OCI-LY7 (cell line): ENCODE results near the gene KIAA0040. TPM values are rescaled to one million over a fixed set of nuclear protein-coding genes. Genes with fewer than 3 reads are reported as not detected.

ENCODE experiments used
- BruUV-seq: library from RNA; stranded (reverse); fragments of 400-500 nt; replicated peaks from 2 replicates; lab custom pipeline; 2021; lab: Mats Ljungman, UMichigan
- CTCF ChIA-PET: fragments of 300-600 bp; sonication (Branson Sonifier 250); formaldehyde crosslinking; loops from one replicate; lab custom pipeline; 2022; ENCODE audit warnings: antibody characterized with exemption; ENCODE audit not compliant: unreplicated experiment; lab: Charles Lee
- POLR2A ChIA-PET: fragments of 300-600 bp; sonication (Branson Sonifier 250); formaldehyde crosslinking; loops from one replicate; lab custom pipeline; 2022; ENCODE audit warnings: antibody characterized with exemption; lab: Charles Lee
- DNase-seq: peaks from one replicate; pipeline ENCODE4 v3.0.0-alpha.2; 2015; ENCODE audit warnings: low spot score
- H2AFZ ChIP-seq: fragments of 200-600 bp; sonication (generic), shearing (Covaris generic); 2 replicates; pipeline ENCODE4 v1.6.1; 2014; ENCODE audit warnings: mild to moderate bottlenecking, antibody characterized with exemption, low read length, moderate library complexity
- H3K27ac ChIP-seq: fragments of 200-600 bp; sonication (generic); 2 replicates; pipeline ENCODE4 v1.5.1; 2014; ENCODE audit warnings: mixed run types, low read depth, mild to moderate bottlenecking, moderate library complexity, low read length, inconsistent platforms; ENCODE audit not compliant: poor library complexity, severe bottlenecking
- H3K36me3 ChIP-seq: fragments of 200-600 bp; sonication (generic); 2 replicates; pipeline ENCODE4 v1.6.1; 2014; ENCODE audit warnings: mild to moderate bottlenecking, antibody characterized with exemption, low read length, moderate library complexity, mixed read lengths; ENCODE audit not compliant: insufficient read depth
- H3K4me1 ChIP-seq: fragments of 200-600 bp; sonication (generic); 2 replicates; pipeline ENCODE4 v1.5.1; 2014; ENCODE audit warnings: mild to moderate bottlenecking, low read length; ENCODE audit not compliant: insufficient read depth, poor library complexity, severe bottlenecking
- H3K4me2 ChIP-seq: fragments of 200-600 bp; sonication (generic); 2 replicates; pipeline ENCODE4 v1.6.1; 2014; ENCODE audit warnings: mild to moderate bottlenecking, low read length
- H3K4me3 ChIP-seq: fragments of 200-600 bp; sonication (generic); 2 replicates; pipeline ENCODE4 v1.5.1; 2014; ENCODE audit warnings: mild to moderate bottlenecking, low read depth, low read length; ENCODE audit not compliant: poor library complexity, severe bottlenecking
- H3K79me2 ChIP-seq: fragments of 200-600 bp; sonication (generic); 2 replicates; pipeline ENCODE4 v1.6.1; 2016; ENCODE audit warnings: low read depth, mild to moderate bottlenecking, low read length, moderate library complexity, mixed read lengths; ENCODE audit not compliant: insufficient read depth
- H3K9me2 ChIP-seq: fragments of 200-600 bp; sonication (generic); 2 replicates; pipeline ENCODE4 v1.6.1; 2016; ENCODE audit warnings: mild to moderate bottlenecking, low read length, mixed read lengths; ENCODE audit not compliant: insufficient read depth
- H3K9me3 ChIP-seq: fragments of 200-600 bp; sonication (generic); 2 replicates; pipeline ENCODE4 v1.6.1; 2014; ENCODE audit warnings: mild to moderate bottlenecking, mixed run types, low read length, mixed read lengths
- H4K20me1 ChIP-seq: fragments of 200-600 bp; sonication (generic); 2 replicates; pipeline ENCODE4 v1.6.1; 2014; ENCODE audit warnings: mild to moderate bottlenecking, antibody characterized with exemption, low read length, moderate library complexity, mixed read lengths; ENCODE audit not compliant: insufficient read depth
- EZH2phosphoT487 ChIP-seq: fragments of 200-600 bp; sonication (generic); IDR thresholded peaks from 2 replicates; pipeline ENCODE4 v1.6.1; 2018; ENCODE audit warnings: low read depth, borderline replicate concordance, mild to moderate bottlenecking, mixed run types, antibody characterized with exemption, low read length, moderate library complexity, mixed read lengths
- intact Hi-C: fragments of 100-400 bp; cut with micrococcal nuclease; formaldehyde crosslinking; loops from one replicate; pipeline ENCODE4 v1.10.0; 2022; ENCODE audit not compliant: unreplicated experiment
- total RNA-seq, 2 experiments: library from RNA; depleted of rRNA in 1 of 2; stranded (reverse); fragments of >200 nt in 1 of 2; shearing (Covaris generic) in 1 of 2; gene quantifications; 2 replicates each; pipeline ENCODE4 v1.2.3, GENCODE V29; 2014 to 2022
- TF ChIP-seq, protein P1 (sequence below): fragments of 200-600 bp; sonication (generic); conservative IDR thresholded peaks from 2 replicates; pipeline ENCODE4 v1.5.1; 2014; ENCODE audit warnings: mild to moderate bottlenecking, antibody characterized with exemption, low read length, moderate library complexity, mixed read lengths

Gene KIAA0040
- total RNA-seq, 2 experiments from 2014 or later: 50.2 to 54.7 TPM

GRCh38 chr1:175186433-175187160, 6.0 kb downstream of the KIAA0040 start:
- H3K36me3 ChIP-seq: peaks cover 97% of the 10 kb centered on the region
- H3K4me3 ChIP-seq: peak overlapping the region; percentile 79

GRCh38 chr1:175185903-175186302, 6.7 kb downstream of the KIAA0040 start:
- no peak for TF ChIP-seq EZH2phosphoT487
- TF ChIP-seq, protein P1, sequence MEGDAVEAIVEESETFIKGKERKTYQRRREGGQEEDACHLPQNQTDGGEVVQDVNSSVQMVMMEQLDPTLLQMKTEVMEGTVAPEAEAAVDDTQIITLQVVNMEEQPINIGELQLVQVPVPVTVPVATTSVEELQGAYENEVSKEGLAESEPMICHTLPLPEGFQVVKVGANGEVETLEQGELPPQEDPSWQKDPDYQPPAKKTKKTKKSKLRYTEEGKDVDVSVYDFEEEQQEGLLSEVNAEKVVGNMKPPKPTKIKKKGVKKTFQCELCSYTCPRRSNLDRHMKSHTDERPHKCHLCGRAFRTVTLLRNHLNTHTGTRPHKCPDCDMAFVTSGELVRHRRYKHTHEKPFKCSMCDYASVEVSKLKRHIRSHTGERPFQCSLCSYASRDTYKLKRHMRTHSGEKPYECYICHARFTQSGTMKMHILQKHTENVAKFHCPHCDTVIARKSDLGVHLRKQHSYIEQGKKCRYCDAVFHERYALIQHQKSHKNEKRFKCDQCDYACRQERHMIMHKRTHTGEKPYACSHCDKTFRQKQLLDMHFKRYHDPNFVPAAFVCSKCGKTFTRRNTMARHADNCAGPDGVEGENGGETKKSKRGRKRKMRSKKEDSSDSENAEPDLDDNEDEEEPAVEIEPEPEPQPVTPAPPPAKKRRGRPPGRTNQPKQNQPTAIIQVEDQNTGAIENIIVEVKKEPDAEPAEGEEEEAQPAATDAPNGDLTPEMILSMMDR: 0 out of 2 replicates have a peak, but pooled peaks have one; percentile 8
- ChIA-PET CTCF (no interaction called here), POLR2A (interaction anchor here (0.7 to 1.5 kb wide), 3 partner anchors 12 to 31 kb away, joined by 3 to 4 read pairs (median 3); no protein-coding TSS in a partner anchor)
- intact Hi-C loops: no loop called here
- H3K79me2 ChIP-seq: peaks cover 99% of the 10 kb centered on the region
- H2AFZ ChIP-seq: no peak overlapping the region
- peak overlapping the region; percentile 98; the same call in 1 of the 2 replicates for H3K4me2 ChIP-seq
- peaks cover 18% of the 10 kb centered on the region; the same call in 1 of the 2 replicates for H4K20me1 ChIP-seq
- no peak for DNase-seq
- no peaks in the 10 kb centered on the region for H3K9me3 ChIP-seq
- peaks cover 82% of the 10 kb centered on the region for H3K4me1 ChIP-seq
- no peak overlapping the region for H3K27ac ChIP-seq
- peaks cover 97% of the 10 kb centered on the region for H3K36me3 ChIP-seq
- BruUV-seq: no TSS peak
- no peaks in the 10 kb centered on the region for H3K9me2 ChIP-seq
- H3K4me3 ChIP-seq: no peak overlapping the region

More at GRCh38 chr1:175186433-175187160, 6.0 kb downstream of the KIAA0040 start:
- DNase-seq: no peak
- Histone ChIP-seq H4K20me1 (peaks cover 17% of the 10 kb centered on the region; the same call in 1 of the 2 replicates), H3K27ac (no peak overlapping the region), H3K79me2 (peaks cover 99% of the 10 kb centered on the region), H3K9me3 (no peaks in the 10 kb centered on the region), H3K9me2 (no peaks in the 10 kb centered on the region), H2AFZ (no peak overlapping the region), H3K4me2 (peak overlapping the region; percentile 98), H3K4me1 (peaks cover 82% of the 10 kb centered on the region)
- TF ChIP-seq, protein P1: no peak
- no peak for TF ChIP-seq EZH2phosphoT487
- no TSS peak for BruUV-seq
- intact Hi-C loops: no loop called here
- ChIA-PET POLR2A (interaction anchor here (0.6 to 14.9 kb wide), 9 partner anchors 7 to 403 kb away, joined by 3 to 257 read pairs (median 4); no protein-coding TSS in a partner anchor), CTCF (interaction anchor here (2.1 to 2.2 kb wide), 2 partner anchors 13 to 31 kb away, joined by 6 to 9 read pairs; no protein-coding TSS in a partner anchor)
